Esophagus squamous epithelium (tissue), 5 donors: ENCODE results near the gene OGA. TPM values are rescaled to one million over a fixed set of nuclear protein-coding genes. Genes with fewer than 3 reads are reported as not detected.

Experiments
- DNase-seq: peaks from one replicate; lab custom pipeline; 2025; lab: John Stamatoyannopoulos, UW
- H3K27ac ChIP-seq, 4 donors: fragments of 200-600 bp; sonication (generic); one replicate each; pipeline ENCODE4 v1.5.1; 2016 to 2019; ENCODE audit warnings: mild to moderate bottlenecking in 1 of 4
- H3K27me3 ChIP-seq, 4 donors: fragments of 200-600 bp; sonication (generic); 1 replicate in 3 of 4; 2 replicates in 1 of 4; pipeline versions ENCODE4 v1.5.1 to v1.6.0; 2017 to 2021; ENCODE audit warnings: antibody characterized with exemption in 1 of 4
- H3K36me3 ChIP-seq, 3 donors: fragments of 200-600 bp; sonication (generic); one replicate each; pipeline ENCODE4 v1.5.1; 2016 to 2019
- H3K4me1 ChIP-seq, 3 donors: fragments of 200-600 bp; sonication (generic); one replicate each; pipeline ENCODE4 v1.5.1; 2017 to 2019
- H3K4me3 ChIP-seq, 4 donors: fragments of 200-600 bp; sonication (generic); 1 replicate in 3 of 4; 2 replicates in 1 of 4; pipeline ENCODE4 v1.5.1; 2016 to 2019; ENCODE audit warnings: mild to moderate bottlenecking in 2 of 4, moderate library complexity in 1 of 4
- H3K9me3 ChIP-seq, 3 donors: fragments of 200-600 bp; sonication (generic); one replicate each; pipeline ENCODE4 v1.5.1; 2016 to 2019
- CTCF ChIP-seq, 6 experiments: fragments of 450-650 bp in 4 of 6; fragments of 200-600 bp in 2 of 6; sonication (generic) in 2 of 6; IDR thresholded peaks; one replicate each; pipeline ENCODE4 v1.5.1; 2016 to 2019; ENCODE audit warnings: antibody characterized with exemption in 6 of 6, mild to moderate bottlenecking in 4 of 6, moderate library complexity in 4 of 6
- POLR2A ChIP-seq, 4 donors: fragments of 450-650 bp; IDR thresholded peaks; one replicate each; pipeline ENCODE4 v1.6.1; 2017; ENCODE audit warnings: antibody characterized with exemption in 4 of 4, mild to moderate bottlenecking in 4 of 4, moderate library complexity in 3 of 4
- WGBS, 2 donors: methylation state at CpG; one replicate each; pipeline ENCODE4 v1.1.5; 2018; 5-methylcytosine and 5-hydroxymethylcytosine counted together
- intact Hi-C: fragments of 100-400 bp; cut with DNase I; formaldehyde crosslinking; loops from one replicate; pipeline ENCODE4 v1.15.0; 2022
- total RNA-seq, 4 donors: library from RNA; depleted of rRNA; stranded (reverse); fragments of >200 nt; gene quantifications; one replicate each; pipeline ENCODE4 v1.1.0, GENCODE V29; 2016
- donor health status: DM: yes; HTN: yes; CAD: no.

The OGA gene
- total RNA-seq, 4 donors from 2014 or later: 44.2 to 121 (median 60.7) TPM

- H3K36me3 ChIP-seq: no peaks in the 10 kb centered on the region
- WGBS, 2 donors: 83 to 85% methylated on average over 2 of the region's 2 CpGs
- no peak for TF ChIP-seq POLR2A (IDR thresholded peaks at IDR 0.05)
- no peak for TF ChIP-seq CTCF (IDR thresholded peaks at IDR 0.05)
- DNase-seq: no peak
- H3K9me3 ChIP-seq: no peaks in the 10 kb centered on the region
- no peak overlapping the region for H3K4me3 ChIP-seq
- H3K4me1 ChIP-seq: peaks cover 18 to 51% (median 23%) of the 10 kb centered on the region in 3 donors
- H3K27me3 ChIP-seq: no peaks in the 10 kb centered on the region
- no peak overlapping the region for H3K27ac ChIP-seq
- intact Hi-C loops: no loop called here
Measured at GRCh38 chr10:101837748-101838147, 19.5 kb upstream of the OGA start.

GRCh38 chr10:101835362-101835761, 17.1 kb upstream of the OGA start:
- Histone ChIP-seq H3K27me3 (no peaks in the 10 kb centered on the region), H3K4me1 (peaks cover 15 to 51% (median 21%) of the 10 kb centered on the region in 3 donors), H3K27ac (no peak overlapping the region), H3K4me3 (no peak overlapping the region), H3K9me3 (no peaks in the 10 kb centered on the region), H3K36me3 (no peaks in the 10 kb centered on the region)
- TF ChIP-seq POLR2A (IDR thresholded peaks at IDR 0.05): no peak
- no peak for TF ChIP-seq CTCF (IDR thresholded peaks at IDR 0.05)
- intact Hi-C loops: no loop called here
- no peak for DNase-seq
- WGBS, 2 donors: 89 to 100% methylated on average over 1 to 4 of the region's 4 CpGs

- intact Hi-C loops: no loop called here
- peaks cover 13 to 51% (median 16%) of the 10 kb centered on the region in 3 donors for H3K4me1 ChIP-seq
- no peaks in the 10 kb centered on the region for H3K36me3 ChIP-seq
- no peaks in the 10 kb centered on the region for H3K27me3 ChIP-seq
- no peak for TF ChIP-seq CTCF (IDR thresholded peaks at IDR 0.05)
- no peak for TF ChIP-seq POLR2A (IDR thresholded peaks at IDR 0.05)
- no peak overlapping the region for H3K27ac ChIP-seq
- no peak overlapping the region for H3K4me3 ChIP-seq
- DNase-seq: no peak
- H3K9me3 ChIP-seq: no peaks in the 10 kb centered on the region
- 56 to 58% methylated on average over 6 to 8 of the region's 8 CpGs for WGBS, 2 donors
Measured at GRCh38 chr10:101834341-101834740, 16.1 kb upstream of the OGA start.

GRCh38 chr10:101833466-101833865, 15.2 kb upstream of the OGA start:
- no peaks in the 10 kb centered on the region for H3K27me3 ChIP-seq
- no peak for DNase-seq
- no peak overlapping the region for H3K27ac ChIP-seq
- no peaks in the 10 kb centered on the region for H3K36me3 ChIP-seq
- no peaks in the 10 kb centered on the region for H3K9me3 ChIP-seq
- no peak overlapping the region for H3K4me3 ChIP-seq
- TF ChIP-seq CTCF (IDR thresholded peaks at IDR 0.05) (no peak), POLR2A (IDR thresholded peaks at IDR 0.05) (no peak)
- 83 to 88% methylated on average over 1 of the region's 1 CpG for WGBS, 2 donors
- H3K4me1 ChIP-seq: peaks cover 16 to 56% (median 18%) of the 10 kb centered on the region in 3 donors
- intact Hi-C loops: no loop called here

GRCh38 chr10:101832325-101832771, 14.1 kb upstream of the OGA start:
- no peak for TF ChIP-seq CTCF (IDR thresholded peaks at IDR 0.05)
- Histone ChIP-seq H3K4me1 (peaks cover 16 to 54% (median 18%) of the 10 kb centered on the region in 3 donors), H3K9me3 (no peaks in the 10 kb centered on the region), H3K27me3 (no peaks in the 10 kb centered on the region), H3K4me3 (no peak overlapping the region), H3K36me3 (peaks cover 0 to 9% (median 0%) of the 10 kb centered on the region in 3 donors), H3K27ac (no peak overlapping the region)
- no peak for DNase-seq
- 60 to 67% methylated on average over 1 to 4 of the region's 4 CpGs for WGBS, 2 donors
- intact Hi-C loops: no loop called here
